DMS114 treated with DMSO at 0.1 percent for 48 hours (cell line): ENCODE measurements around the gene CYRIA.

ENCODE experiments used
- DNase-seq: peaks from one replicate; lab custom pipeline; 2025; ENCODE audit not compliant: unreplicated experiment; lab: John Stamatoyannopoulos, UW

Gene CYRIA

GRCh38 chr2:16652296-16653082 lies 13.1 kb downstream of the CYRIA start:
- DNase-seq = no peak

GRCh38 chr2:16650287-16651249 lies 15.1 kb downstream of the CYRIA start:
- no peak for DNase-seq

- DNase-seq = no peak
These were observed 16.0 kb downstream of the CYRIA start for GRCh38 chr2:16649353-16650286.

GRCh38 chr2:16647992-16648617 lies 17.5 kb downstream of the CYRIA start:
- DNase-seq = no peak

- no peak for DNase-seq
These were observed 19.7 kb downstream of the CYRIA start for GRCh38 chr2:16645775-16646559.

GRCh38 chr2:16645088-16645487 lies 20.5 kb downstream of the CYRIA start:
- DNase-seq = no peak

GRCh38 chr2:16644221-16644925 lies 21.3 kb downstream of the CYRIA start:
- DNase-seq = no peak

- no peak for DNase-seq
These were observed 22.5 kb downstream of the CYRIA start for GRCh38 chr2:16643099-16643498.

- no peak for DNase-seq
These were observed 23.5 kb downstream of the CYRIA start for GRCh38 chr2:16642088-16642487.

- DNase-seq = no peak
These were observed 24.1 kb downstream of the CYRIA start for GRCh38 chr2:16641509-16641908.

GRCh38 chr2:16640867-16641266 lies 24.8 kb downstream of the CYRIA start:
- DNase-seq = no peak

- no peak for DNase-seq
These were observed 25.5 kb downstream of the CYRIA start for GRCh38 chr2:16640001-16640700.

- DNase-seq = no peak
These were observed 26.2 kb downstream of the CYRIA start for GRCh38 chr2:16639431-16639830.

GRCh38 chr2:16638946-16639345 lies 26.7 kb downstream of the CYRIA start:
- no peak for DNase-seq

GRCh38 chr2:16637304-16637703 lies 28.3 kb downstream of the CYRIA start:
- DNase-seq = no peak

GRCh38 chr2:16635791-16636699 lies 29.6 kb downstream of the CYRIA start:
- DNase-seq = peak; percentile 9
